Lung (tissue), 12 donors: ENCODE measurements around the gene CCDC150. TPM values are rescaled to one million over a fixed set of nuclear protein-coding genes. Genes with fewer than 3 reads are reported as not detected.

ENCODE experiments used
- ATAC-seq: fragments of 200-7000 bp; cut with Tn5 transposase; one replicate; pipeline ENCODE4 v1.9.1; 2020; ENCODE audit warnings: moderate number of reproducible peaks; ENCODE audit not compliant: insufficient read depth, low FRiP score
- DNase-seq, 3 donors: peaks; one replicate each; pipeline ENCODE4 v3.0.0-alpha.2; 2013 to 2017
- H3K27ac ChIP-seq, 2 donors: one replicate each; pipeline ENCODE4 v1.5.1; 2013; ENCODE audit warnings: mild to moderate bottlenecking in 2 of 2, moderate library complexity in 2 of 2, control low read depth in 1 of 2, inconsistent platforms in 1 of 2, low read depth in 1 of 2, low read length in 1 of 2
- H3K27me3 ChIP-seq, 3 donors: one replicate each; pipeline ENCODE4 v1.5.1; 2013; ENCODE audit warnings: low read length in 2 of 3; ENCODE audit not compliant: control insufficient read depth in 3 of 3, insufficient read depth in 3 of 3
- H3K36me3 ChIP-seq, 4 donors: one replicate each; pipeline ENCODE4 v1.5.1; 2013; ENCODE audit warnings: low read length in 4 of 4, mild to moderate bottlenecking in 1 of 4, moderate library complexity in 1 of 4; ENCODE audit not compliant: control insufficient read depth in 4 of 4, insufficient read depth in 4 of 4
- H3K4me1 ChIP-seq, 5 donors: one replicate each; pipeline ENCODE4 v1.5.1; 2013; ENCODE audit warnings: low read length in 5 of 5, mild to moderate bottlenecking in 2 of 5, moderate library complexity in 1 of 5; ENCODE audit not compliant: control insufficient read depth in 5 of 5, insufficient read depth in 5 of 5
- H3K4me3 ChIP-seq: one replicate; pipeline ENCODE4 v1.5.1; 2013; ENCODE audit warnings: mild to moderate bottlenecking, control low read depth, moderate library complexity
- H3K9ac ChIP-seq, 2 donors: one replicate each; pipeline ENCODE4 v1.5.1; 2013; ENCODE audit warnings: low read length in 2 of 2, control low read depth in 1 of 2; ENCODE audit not compliant: insufficient read depth in 1 of 2
- H3K9me3 ChIP-seq, 4 donors: one replicate each; pipeline ENCODE4 v1.5.1; 2013; ENCODE audit warnings: low read length in 3 of 4, mild to moderate bottlenecking in 1 of 4, moderate library complexity in 1 of 4; ENCODE audit not compliant: control insufficient read depth in 4 of 4, insufficient read depth in 3 of 4
- CTCF ChIP-seq: IDR thresholded peaks from 2 replicates; pipeline ENCODE4 v1.5.1; 2012; ENCODE audit warnings: mild to moderate bottlenecking; ENCODE audit errors: control extremely low read depth, extremely low read depth
- WGBS, 2 donors: extraction: QIAGEN DNeasy Blood & Tissue Kit; methylation state at CpG; one replicate each; pipeline ENCODE4 v1.1.7; 2013; 5-methylcytosine and 5-hydroxymethylcytosine counted together
- polyA plus RNA-seq, 2 donors: library from polyadenylated mRNA; stranded (reverse); fragments of 200-250 nt; gene quantifications; one replicate each; pipeline ENCODE4 v1.2.1, GENCODE V29; 2013
- total RNA-seq, 2 donors: library from RNA; depleted of rRNA in 1 of 2; stranded (reverse); fragments of >200 nt in 1 of 2; gene quantifications; one replicate each; pipeline ENCODE4 v1.2.1, GENCODE V29; 2014 to 2021
- donor health status: control.
- donor health status: control.
- donor health status: Bipolar disorder and iron deficiency.
- donor health status: healthy.
- donor health status: DM: yes; HTN: yes; CAD: no.

CCDC150 gene
- total and polyA plus RNA-seq, 4 donors, result 0.31 to 7.1 (median 0.93) TPM

GRCh38 chr2:196711625-196712024, 72.1 kb downstream of the CCDC150 start:
- ATAC-seq (no peak), DNase-seq (no peak)
- Histone ChIP-seq H3K9me3 (peaks cover 0 to 5% (median 0%) of the 10 kb centered on the region in 4 donors), H3K27me3 (no peaks in the 10 kb centered on the region), H3K36me3 (no peaks in the 10 kb centered on the region), H3K27ac (no peak overlapping the region), H3K4me3 (no peak overlapping the region), H3K4me1 (no peaks in the 10 kb centered on the region), H3K9ac (no peak overlapping the region)
- TF ChIP-seq CTCF, result no peak

GRCh38 chr2:196712867-196713266, 73.4 kb downstream of the CCDC150 start:
- ATAC-seq (no peak), DNase-seq (no peak)
- Histone ChIP-seq H3K27ac (no peak overlapping the region), H3K9me3 (peaks cover 0 to 5% (median 0%) of the 10 kb centered on the region in 4 donors), H3K4me3 (no peak overlapping the region), H3K36me3 (no peaks in the 10 kb centered on the region), H3K4me1 (no peaks in the 10 kb centered on the region), H3K27me3 (no peaks in the 10 kb centered on the region), H3K9ac (no peak overlapping the region)
- no peak for TF ChIP-seq CTCF
- WGBS, 2 donors, result 93 to 97% methylated on average over 2 of the region's 2 CpGs

GRCh38 chr2:196718419-196719109, 79.0 kb downstream of the CCDC150 start:
- WGBS, 2 donors, result 53 to 69% methylated on average over 6 of the region's 6 CpGs
- H3K9ac ChIP-seq, result no peak overlapping the region
- no peaks in the 10 kb centered on the region for H3K27me3 ChIP-seq
- no peaks in the 10 kb centered on the region for H3K36me3 ChIP-seq
- ATAC-seq, result no peak
- no peak overlapping the region for H3K4me3 ChIP-seq
- no peaks in the 10 kb centered on the region for H3K9me3 ChIP-seq
- peaks cover 0 to 8% (median 0%) of the 10 kb centered on the region in 5 donors for H3K4me1 ChIP-seq
- no peak for DNase-seq
- no peak overlapping the region for H3K27ac ChIP-seq
- no peak for TF ChIP-seq CTCF
